T-helper 1 cell (primary cell): ENCODE results near the gene ATP5F1E.

Experiments
- DNase-seq, 5 donors: peaks; one replicate each; pipeline ENCODE4 v3.0.0-alpha.2; 2012 to 2020
- total RNA-seq, 4 donors: gene quantifications; one replicate each; lab custom pipeline; 2026; lab: John Stamatoyannopoulos, UW

Gene ATP5F1E
- 117 to 140 (median 128) reads per million in 4 donors for total RNA-seq

- DNase-seq: peak; percentile 94 to 99 (median 96)
Observed at GRCh38 chr20:59032023-59032712, at the start of gene ATP5F1E. ATP5F1E (minus strand) TSS chr20:59032335; CDS start chr20:59032251, 84 bp downstream.

- DNase-seq: no peak
Observed at GRCh38 chr20:59081036-59081435, 48.9 kb upstream of the ATP5F1E start.

GRCh38 chr20:59078231-59078630 lies 46.1 kb upstream of the ATP5F1E start:
- DNase-seq: no peak

GRCh38 chr20:59077705-59078104 lies 45.6 kb upstream of the ATP5F1E start:
- no peak for DNase-seq

GRCh38 chr20:59075934-59076508 lies 43.9 kb upstream of the ATP5F1E start:
- DNase-seq: peak in 1 of 5 donors; percentile 9

- DNase-seq: peak in 1 of 5 donors; percentile 42
Observed at GRCh38 chr20:59074456-59074855, 42.3 kb upstream of the ATP5F1E start.

- DNase-seq: no peak
Observed at GRCh38 chr20:59073582-59073981, 41.4 kb upstream of the ATP5F1E start.

GRCh38 chr20:59071216-59071615 lies 39.1 kb upstream of the ATP5F1E start:
- DNase-seq: no peak

GRCh38 chr20:59069026-59069425 lies 36.9 kb upstream of the ATP5F1E start:
- no peak for DNase-seq

GRCh38 chr20:59068534-59068933 lies 36.4 kb upstream of the ATP5F1E start:
- no peak for DNase-seq

GRCh38 chr20:59064214-59064722 lies 32.1 kb upstream of the ATP5F1E start:
- no peak for DNase-seq

GRCh38 chr20:59063358-59064213 lies 31.5 kb upstream of the ATP5F1E start:
- DNase-seq: no peak

GRCh38 chr20:59062081-59062480 lies 29.9 kb upstream of the ATP5F1E start:
- DNase-seq: no peak

GRCh38 chr20:59055302-59055701 lies 23.2 kb upstream of the ATP5F1E start:
- no peak for DNase-seq

GRCh38 chr20:59051666-59052185 lies 19.6 kb upstream of the ATP5F1E start:
- DNase-seq: no peak

- DNase-seq: no peak
Observed at GRCh38 chr20:59050437-59050836, 18.3 kb upstream of the ATP5F1E start.

GRCh38 chr20:59048681-59049030 lies 16.5 kb upstream of the ATP5F1E start:
- no peak for DNase-seq

- DNase-seq: peak in 1 of 5 donors; percentile 35
Observed at GRCh38 chr20:59047938-59048680, 16.0 kb upstream of the ATP5F1E start.

GRCh38 chr20:59046862-59047261 lies 14.7 kb upstream of the ATP5F1E start:
- no peak for DNase-seq

GRCh38 chr20:59044796-59045195 lies 12.7 kb upstream of the ATP5F1E start:
- DNase-seq: no peak

- no peak for DNase-seq
Observed at GRCh38 chr20:59044295-59044694, 12.2 kb upstream of the ATP5F1E start.

- no peak for DNase-seq
Observed at GRCh38 chr20:59043698-59044097, 11.6 kb upstream of the ATP5F1E start.
